ENCODE data around the gene TMEM151A.
"Not testable (repeated sequence)": the region's sequence is repeated elsewhere in the genome, so short reads cannot be mapped to it uniquely, and the experiment has no call there.

Gene TMEM151A

GRCh38 chr11:66275984-66276612 is 15.6 kb upstream of the TMEM151A start:
- H3K27me3 ChIP-seq (ENCODE audit: control insufficient read depth in 1 of 2, insufficient read depth in 2 of 2, low read length in 2 of 2), result no peaks in the 10 kb centered on the region
- H3K4me1 ChIP-seq (ENCODE audit: control insufficient read depth in 1 of 2, insufficient read depth in 2 of 2, low read length in 2 of 2), result peaks cover 0 to 5% of the 10 kb centered on the region in 2 donors
- no peak overlapping the region for H3K4me3 ChIP-seq (ENCODE audit: low read depth in 1 of 2, low read length in 2 of 2)
- no peak overlapping the region for H3K27ac ChIP-seq (ENCODE audit: low read depth, low read length)
- peaks cover 35 to 50% of the 10 kb centered on the region in 2 donors for H3K36me3 ChIP-seq (ENCODE audit: control insufficient read depth in 1 of 2, insufficient read depth in 2 of 2, low read length in 2 of 2)
- H3K9ac ChIP-seq (ENCODE audit: low read depth in 1 of 2, low read length in 2 of 2), result no peak overlapping the region
- no peaks in the 10 kb centered on the region for H3K9me3 ChIP-seq (ENCODE audit: control insufficient read depth in 1 of 2, low read length in 2 of 2)

- not testable (repeated sequence) for H3K27me3 ChIP-seq (ENCODE audit: control insufficient read depth in 1 of 2, insufficient read depth in 2 of 2, low read length in 2 of 2); H3K27ac ChIP-seq (ENCODE audit: low read depth, low read length); H3K4me1 ChIP-seq (ENCODE audit: control insufficient read depth in 1 of 2, insufficient read depth in 2 of 2, low read length in 2 of 2); H3K9me3 ChIP-seq (ENCODE audit: control insufficient read depth in 1 of 2, low read length in 2 of 2); H3K9ac ChIP-seq (ENCODE audit: low read depth in 1 of 2, low read length in 2 of 2); H3K4me3 ChIP-seq (ENCODE audit: low read depth in 1 of 2, low read length in 2 of 2)
- peaks cover 33 to 48% of the 10 kb centered on the region in 2 donors for H3K36me3 ChIP-seq (ENCODE audit: control insufficient read depth in 1 of 2, insufficient read depth in 2 of 2, low read length in 2 of 2)
These were observed 15.1 kb upstream of the TMEM151A start for GRCh38 chr11:66276619-66277018.

DNA sequence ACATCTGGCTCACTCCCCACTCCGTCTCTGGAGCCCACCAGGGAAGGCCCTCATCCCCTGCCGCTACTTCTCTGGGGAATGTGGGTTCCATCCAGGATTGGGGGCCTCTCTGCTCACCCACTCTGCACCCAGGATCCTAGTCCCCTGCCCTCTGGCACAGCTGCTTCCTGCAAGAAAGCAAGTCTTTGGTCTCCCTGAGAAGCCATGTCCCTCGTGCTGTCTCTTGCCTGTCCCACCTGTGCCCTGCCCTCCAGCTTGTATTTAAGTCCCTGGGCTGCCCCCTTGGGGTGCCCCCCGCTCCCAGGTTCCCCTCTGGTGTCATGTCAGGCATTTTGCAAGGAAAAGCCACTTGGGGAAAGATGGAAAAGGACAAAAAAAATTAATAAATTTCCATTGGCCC is 14.6 kb upstream of the TMEM151A start:
- not testable (repeated sequence) for H3K4me1 ChIP-seq (ENCODE audit: control insufficient read depth in 1 of 2, insufficient read depth in 2 of 2, low read length in 2 of 2); H3K27ac ChIP-seq (ENCODE audit: low read depth, low read length); H3K27me3 ChIP-seq (ENCODE audit: control insufficient read depth in 1 of 2, insufficient read depth in 2 of 2, low read length in 2 of 2); H3K4me3 ChIP-seq (ENCODE audit: low read depth in 1 of 2, low read length in 2 of 2); H3K9ac ChIP-seq (ENCODE audit: low read depth in 1 of 2, low read length in 2 of 2); H3K9me3 ChIP-seq (ENCODE audit: control insufficient read depth in 1 of 2, low read length in 2 of 2)
- peaks cover 29 to 43% of the 10 kb centered on the region in 2 donors for H3K36me3 ChIP-seq (ENCODE audit: control insufficient read depth in 1 of 2, insufficient read depth in 2 of 2, low read length in 2 of 2)

DNA sequence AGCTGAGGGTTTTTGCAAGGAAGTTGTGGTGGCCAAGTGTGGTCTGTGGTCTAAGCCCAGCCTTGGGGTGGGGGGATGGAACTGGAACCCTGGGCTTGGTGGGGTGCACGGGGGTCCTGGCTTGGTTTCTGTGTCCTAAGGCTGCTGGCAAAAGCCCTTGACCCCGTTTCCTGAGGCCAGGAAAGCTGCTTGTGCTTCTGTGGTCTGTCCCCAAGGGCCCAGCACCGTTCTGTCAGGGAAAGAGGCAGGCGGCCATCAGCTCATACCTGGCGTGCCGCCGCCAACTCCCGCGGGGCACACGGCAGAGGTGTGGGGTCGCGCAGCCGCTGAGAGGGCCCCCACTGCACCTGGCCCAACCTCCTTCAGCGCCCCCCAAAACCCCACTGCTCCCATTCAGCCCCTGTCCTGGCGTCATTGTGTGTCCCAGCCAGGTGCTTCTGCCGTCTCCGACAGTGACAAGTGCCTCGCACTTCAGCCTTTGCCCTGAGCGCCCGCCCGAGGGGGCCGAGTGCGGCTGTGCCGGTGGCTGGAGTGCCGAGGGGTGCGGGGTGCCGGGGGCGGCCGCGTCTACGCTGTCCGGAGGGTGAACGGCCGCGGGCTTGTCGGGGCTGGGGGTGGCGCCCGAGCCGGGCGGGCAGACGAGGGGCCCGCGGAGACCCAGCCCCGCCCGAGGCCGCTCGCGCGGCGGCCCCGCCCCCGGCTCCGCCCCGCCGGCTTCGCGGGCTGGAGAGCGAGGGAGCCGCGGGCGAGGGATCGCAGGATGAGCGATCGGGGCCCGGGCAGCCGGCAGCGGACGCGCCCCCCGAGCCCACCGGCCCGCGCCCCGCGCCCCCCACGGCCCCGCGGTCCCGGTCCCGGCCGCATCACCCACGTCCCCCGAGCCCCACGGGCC is 14.0 kb upstream of the TMEM151A start, which contains the start of gene CNIH2:
CNIH2 (plus strand) TSS at position 705 of the 892 bp plus-strand sequence. CDS start 282 bp downstream, outside the sequence.
- peaks cover 0 to 8% of the 10 kb centered on the region in 2 donors for H3K4me1 ChIP-seq (ENCODE audit: control insufficient read depth in 1 of 2, insufficient read depth in 2 of 2, low read length in 2 of 2)
- peak within 1 kb of the TSS in 1 of 2 donors; percentile 25 for H3K9ac ChIP-seq (ENCODE audit: low read depth in 1 of 2, low read length in 2 of 2)
- peaks cover 22 to 37% of the 10 kb centered on the region in 2 donors for H3K36me3 ChIP-seq (ENCODE audit: control insufficient read depth in 1 of 2, insufficient read depth in 2 of 2, low read length in 2 of 2)
- H3K27ac ChIP-seq (ENCODE audit: low read depth, low read length), result no peak within 1 kb of the TSS
- no peaks in the 10 kb centered on the region for H3K27me3 ChIP-seq (ENCODE audit: control insufficient read depth in 1 of 2, insufficient read depth in 2 of 2, low read length in 2 of 2)
- peak within 1 kb of the TSS in 1 of 2 donors; percentile 43 for H3K4me3 ChIP-seq (ENCODE audit: low read depth in 1 of 2, low read length in 2 of 2)
- no peaks in the 10 kb centered on the region for H3K9me3 ChIP-seq (ENCODE audit: control insufficient read depth in 1 of 2, low read length in 2 of 2)

GRCh38 chr11:66278363-66279091 is 13.2 kb upstream of the TMEM151A start:
- Histone ChIP-seq H3K9ac (ENCODE audit: low read depth in 1 of 2, low read length in 2 of 2) (no peak overlapping the region), H3K4me1 (ENCODE audit: control insufficient read depth in 1 of 2, insufficient read depth in 2 of 2, low read length in 2 of 2) (peaks cover 0 to 13% of the 10 kb centered on the region in 2 donors), H3K4me3 (ENCODE audit: low read depth in 1 of 2, low read length in 2 of 2) (no peak overlapping the region), H3K27me3 (ENCODE audit: control insufficient read depth in 1 of 2, insufficient read depth in 2 of 2, low read length in 2 of 2) (no peaks in the 10 kb centered on the region), H3K9me3 (ENCODE audit: control insufficient read depth in 1 of 2, low read length in 2 of 2) (no peaks in the 10 kb centered on the region), H3K36me3 (ENCODE audit: control insufficient read depth in 1 of 2, insufficient read depth in 2 of 2, low read length in 2 of 2) (peaks cover 14 to 36% of the 10 kb centered on the region in 2 donors), H3K27ac (ENCODE audit: low read depth, low read length) (no peak overlapping the region)

- H3K36me3 ChIP-seq (ENCODE audit: control insufficient read depth in 1 of 2, insufficient read depth in 2 of 2, low read length in 2 of 2), result peaks cover 8 to 30% of the 10 kb centered on the region in 2 donors
- no peak overlapping the region for H3K9ac ChIP-seq (ENCODE audit: low read depth in 1 of 2, low read length in 2 of 2)
These were observed 12.5 kb upstream of the TMEM151A start for GRCh38 chr11:66279092-66279734.

DNA sequence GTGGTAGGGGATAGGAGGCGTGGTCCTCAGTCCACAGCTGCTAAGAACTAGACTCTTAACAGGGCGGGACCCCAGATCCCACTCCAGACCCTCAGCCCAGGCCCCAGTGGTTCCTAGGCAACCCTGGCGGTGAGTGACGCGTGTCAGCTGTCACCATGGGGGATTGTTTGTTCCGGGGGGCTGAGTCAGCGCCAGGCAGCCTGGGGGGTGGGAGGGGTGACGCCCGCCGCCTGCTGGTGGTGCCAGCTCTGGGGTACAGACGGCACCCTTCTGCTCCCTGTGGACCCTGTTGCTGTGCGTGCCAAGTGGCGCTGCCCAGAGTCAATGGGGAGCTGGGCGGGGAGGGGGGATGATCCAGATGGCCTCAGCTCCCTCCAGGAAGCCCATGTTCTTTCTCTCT is 11.3 kb upstream of the TMEM151A start:
- Histone ChIP-seq H3K36me3 (ENCODE audit: control insufficient read depth in 1 of 2, insufficient read depth in 2 of 2, low read length in 2 of 2) (peaks cover under 1 to 31% of the 10 kb centered on the region in 2 donors), H3K27ac (ENCODE audit: low read depth, low read length) (no peak overlapping the region), H3K9me3 (ENCODE audit: control insufficient read depth in 1 of 2, low read length in 2 of 2) (no peaks in the 10 kb centered on the region), H3K9ac (ENCODE audit: low read depth in 1 of 2, low read length in 2 of 2) (no peak overlapping the region), H3K4me3 (ENCODE audit: low read depth in 1 of 2, low read length in 2 of 2) (no peak overlapping the region), H3K4me1 (ENCODE audit: control insufficient read depth in 1 of 2, insufficient read depth in 2 of 2, low read length in 2 of 2) (peaks cover 0 to 13% of the 10 kb centered on the region in 2 donors), H3K27me3 (ENCODE audit: control insufficient read depth in 1 of 2, insufficient read depth in 2 of 2, low read length in 2 of 2) (no peaks in the 10 kb centered on the region)

More at GRCh38 chr11:66279092-66279734, 12.5 kb upstream of the TMEM151A start:
- no peaks in the 10 kb centered on the region for H3K27me3 ChIP-seq (ENCODE audit: control insufficient read depth in 1 of 2, insufficient read depth in 2 of 2, low read length in 2 of 2)
- no peak overlapping the region for H3K27ac ChIP-seq (ENCODE audit: low read depth, low read length)
- H3K9me3 ChIP-seq (ENCODE audit: control insufficient read depth in 1 of 2, low read length in 2 of 2), result no peaks in the 10 kb centered on the region
- H3K4me1 ChIP-seq (ENCODE audit: control insufficient read depth in 1 of 2, insufficient read depth in 2 of 2, low read length in 2 of 2), result peaks cover 0 to 13% of the 10 kb centered on the region in 2 donors
- no peak overlapping the region for H3K4me3 ChIP-seq (ENCODE audit: low read depth in 1 of 2, low read length in 2 of 2)

DNA sequence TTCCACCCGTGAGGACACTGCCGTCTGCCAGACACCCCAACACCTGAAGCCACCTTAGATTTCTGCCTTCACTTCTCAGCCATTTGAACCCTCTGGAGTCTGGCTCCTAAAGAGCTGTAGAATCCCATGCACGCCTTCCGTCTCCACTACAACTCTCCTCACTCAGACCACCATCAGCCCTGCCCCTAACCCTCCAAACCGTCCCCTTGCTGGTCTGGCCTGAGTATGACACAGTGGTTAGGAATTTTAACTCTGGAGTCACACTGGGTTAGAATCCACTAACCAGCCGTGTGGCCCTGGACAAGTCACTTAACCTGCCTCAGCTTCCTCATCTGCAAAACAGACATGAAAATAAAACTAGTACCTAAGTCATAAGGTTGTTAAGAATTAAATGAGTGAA is 10.7 kb upstream of the TMEM151A start:
- Histone ChIP-seq H3K4me3 (ENCODE audit: low read depth in 1 of 2, low read length in 2 of 2) (no peak overlapping the region), H3K9me3 (ENCODE audit: control insufficient read depth in 1 of 2, low read length in 2 of 2) (no peaks in the 10 kb centered on the region), H3K9ac (ENCODE audit: low read depth in 1 of 2, low read length in 2 of 2) (no peak overlapping the region), H3K36me3 (ENCODE audit: control insufficient read depth in 1 of 2, insufficient read depth in 2 of 2, low read length in 2 of 2) (peaks cover 0 to 29% of the 10 kb centered on the region in 2 donors), H3K27ac (ENCODE audit: low read depth, low read length) (no peak overlapping the region), H3K27me3 (ENCODE audit: control insufficient read depth in 1 of 2, insufficient read depth in 2 of 2, low read length in 2 of 2) (no peaks in the 10 kb centered on the region), H3K4me1 (ENCODE audit: control insufficient read depth in 1 of 2, insufficient read depth in 2 of 2, low read length in 2 of 2) (peaks cover 0 to 13% of the 10 kb centered on the region in 2 donors)

GRCh38 chr11:66281776-66282467 is 9.8 kb upstream of the TMEM151A start:
- peaks cover 0 to 25% of the 10 kb centered on the region in 2 donors for H3K36me3 ChIP-seq (ENCODE audit: control insufficient read depth in 1 of 2, insufficient read depth in 2 of 2, low read length in 2 of 2)
- no peak overlapping the region for H3K4me3 ChIP-seq (ENCODE audit: low read depth in 1 of 2, low read length in 2 of 2)
- H3K27me3 ChIP-seq (ENCODE audit: control insufficient read depth in 1 of 2, insufficient read depth in 2 of 2, low read length in 2 of 2), result no peaks in the 10 kb centered on the region
- no peaks in the 10 kb centered on the region for H3K9me3 ChIP-seq (ENCODE audit: control insufficient read depth in 1 of 2, low read length in 2 of 2)
- no peak overlapping the region for H3K27ac ChIP-seq (ENCODE audit: low read depth, low read length)
- peaks cover 0 to 13% of the 10 kb centered on the region in 2 donors for H3K4me1 ChIP-seq (ENCODE audit: control insufficient read depth in 1 of 2, insufficient read depth in 2 of 2, low read length in 2 of 2)
- no peak overlapping the region for H3K9ac ChIP-seq (ENCODE audit: low read depth in 1 of 2, low read length in 2 of 2)

Measured in duodenal mucosa (tissue), 2 donors.